CD14-positive monocyte (primary cell): Measurements from ENCODE around the gene SLC27A6. TPM values are rescaled to one million over a fixed set of nuclear protein-coding genes. Genes with fewer than 3 reads are reported as not detected.

Experiments used
- DNase-seq, 3 donors: peaks; one replicate each; pipeline ENCODE4 v3.0.0-alpha.2; 2011 to 2022
- H2AFZ ChIP-seq: 2 replicates; pipeline ENCODE4 v1.6.0; 2012; ENCODE audit warnings: mild to moderate bottlenecking, low read depth, low read length, inconsistent platforms; ENCODE audit not compliant: insufficient read depth, poor library complexity, severe bottlenecking
- H3K27ac ChIP-seq, 2 donors: 1 replicate in 1 of 2; 2 replicates in 1 of 2; pipeline ENCODE4 v1.5.1; 2012 to 2013; ENCODE audit warnings: low read length in 2 of 2, control low read depth in 1 of 2, inconsistent platforms in 1 of 2, low read depth in 1 of 2, mild to moderate bottlenecking in 1 of 2
- H3K27me3 ChIP-seq, 2 donors: one replicate each; pipeline versions ENCODE4 v1.6.0 to v1.6.1; 2011 to 2013; ENCODE audit warnings: low read length in 2 of 2; ENCODE audit not compliant: control insufficient read depth in 2 of 2, insufficient read depth in 2 of 2
- H3K36me3 ChIP-seq, 2 donors: replicated peaks in 1 of 2; 1 replicate in 1 of 2; 2 replicates in 1 of 2; pipeline versions ENCODE4 v1.5.1 to v1.6.1; 2012 to 2013; ENCODE audit warnings: low read length in 2 of 2, control low read depth in 1 of 2, inconsistent platforms in 1 of 2, mild to moderate bottlenecking in 1 of 2; ENCODE audit not compliant: insufficient read depth in 2 of 2, control insufficient read depth in 1 of 2
- H3K4me1 ChIP-seq, 2 donors: 1 replicate in 1 of 2; 2 replicates in 1 of 2; pipeline versions ENCODE4 v1.5.1 to v1.6.1; 2012 to 2013; ENCODE audit warnings: low read length in 2 of 2, control low read depth in 1 of 2, inconsistent platforms in 1 of 2, mild to moderate bottlenecking in 1 of 2, moderate library complexity in 1 of 2; ENCODE audit not compliant: insufficient read depth in 2 of 2, control insufficient read depth in 1 of 2
- H3K4me2 ChIP-seq: replicated peaks from 2 replicates; pipeline ENCODE3; 2012; ENCODE audit warnings: low read length, moderate library complexity, mild to moderate bottlenecking; ENCODE audit not compliant: poor library complexity, severe bottlenecking; ENCODE audit errors: extremely low read depth
- H3K4me3 ChIP-seq, 3 experiments: fragments of 200-600 bp in 1 of 3; sonication (generic) in 1 of 3; replicated peaks in 1 of 3; 1 replicate in 2 of 3; 2 replicates in 1 of 3; pipeline ENCODE4 v1.5.1; 2011 to 2013; ENCODE audit warnings: low read length in 3 of 3, mild to moderate bottlenecking in 3 of 3, control low read depth in 2 of 3, low read depth in 2 of 3, inconsistent platforms in 1 of 3, moderate library complexity in 1 of 3
- H3K79me2 ChIP-seq: 2 replicates; pipeline ENCODE4 v1.6.0; 2012; ENCODE audit warnings: mild to moderate bottlenecking, control low read depth, inconsistent platforms, low read length, moderate library complexity; ENCODE audit not compliant: insufficient read depth
- H3K9ac ChIP-seq: 2 replicates; pipeline ENCODE4 v1.6.0; 2017; ENCODE audit warnings: low read length, mild to moderate bottlenecking; ENCODE audit not compliant: insufficient read depth, poor library complexity, severe bottlenecking
- H3K9me3 ChIP-seq, 2 donors: replicated peaks in 1 of 2; 1 replicate in 1 of 2; 2 replicates in 1 of 2; pipeline versions ENCODE4 v1.5.1 to v1.6.1; 2012 to 2013; ENCODE audit warnings: low read length in 2 of 2, control low read depth in 1 of 2; ENCODE audit not compliant: control insufficient read depth in 1 of 2, insufficient read depth in 1 of 2
- H4K20me1 ChIP-seq: 2 replicates; pipeline ENCODE4 v1.6.0; 2012; ENCODE audit warnings: mild to moderate bottlenecking, low read length, control low read depth, moderate library complexity; ENCODE audit not compliant: insufficient read depth
- H3K27ac Mint-ChIP-seq, 7 donors: one replicate each; pipeline ENCODE4 v1.8.0; 2020; ENCODE audit warnings: mild to moderate bottlenecking in 7 of 7, mixed read lengths in 7 of 7, moderate library complexity in 6 of 7, inconsistent platforms in 2 of 7
- H3K27me3 Mint-ChIP-seq, 3 donors: one replicate each; pipeline ENCODE4 v1.8.0; 2021 to 2022; ENCODE audit warnings: low read depth in 3 of 3, mild to moderate bottlenecking in 3 of 3, mixed read lengths in 3 of 3, moderate library complexity in 3 of 3, inconsistent platforms in 1 of 3
- H3K36me3 Mint-ChIP-seq, 2 donors: one replicate each; pipeline ENCODE4 v1.8.0; 2020; ENCODE audit warnings: mixed read lengths in 2 of 2, inconsistent platforms in 1 of 2, mild to moderate bottlenecking in 1 of 2
- H3K4me1 Mint-ChIP-seq: one replicate; pipeline ENCODE4 v1.8.0; 2020; ENCODE audit warnings: mild to moderate bottlenecking, mixed read lengths
- H3K4me3 Mint-ChIP-seq, 2 donors: one replicate each; pipeline ENCODE4 v1.8.0; 2020; ENCODE audit warnings: mild to moderate bottlenecking in 2 of 2, mixed read lengths in 2 of 2, moderate library complexity in 1 of 2
- H3K9me3 Mint-ChIP-seq, 7 donors: one replicate each; pipeline ENCODE4 v1.8.0; 2020 to 2022; ENCODE audit warnings: mixed read lengths in 7 of 7, mild to moderate bottlenecking in 6 of 7, moderate library complexity in 6 of 7, inconsistent platforms in 2 of 7
- WGBS: methylation state at CpG from one replicate; pipeline ENCODE4 v1.1.5; 2013; ENCODE audit warnings: missing lambda C conversion rate; ENCODE audit not compliant: insufficient coverage; 5-methylcytosine and 5-hydroxymethylcytosine counted together
- intact Hi-C, 2 donors: fragments of 100-400 bp; cut with micrococcal nuclease; formaldehyde crosslinking; loops; one replicate each; pipeline versions ENCODE4 v1.15.0 to v1.15.1; 2023
- polyA plus RNA-seq, 3 donors: library from polyadenylated mRNA; depleted of rRNA in 1 of 3; unstranded in 2 of 3; stranded (reverse) in 1 of 3; fragments of 300-500 nt in 2 of 3; fragments of >200 nt in 1 of 3; fragmentation: Illumina TruSeq in 2 of 3; gene quantifications; 1 replicate in 2 of 3; 2 replicates in 1 of 3; pipeline ENCODE4 v1.2.3, GENCODE V29; 2012 to 2021
- TF ChIP-seq, protein P1 (sequence below): fragments of 200-600 bp; IDR thresholded peaks from one replicate; pipeline ENCODE4 v1.8.0; 2022; ENCODE audit warnings: antibody characterized with exemption, mild to moderate bottlenecking

Gene SLC27A6
- polyA plus RNA-seq, 3 donors, result not detected

DNA sequence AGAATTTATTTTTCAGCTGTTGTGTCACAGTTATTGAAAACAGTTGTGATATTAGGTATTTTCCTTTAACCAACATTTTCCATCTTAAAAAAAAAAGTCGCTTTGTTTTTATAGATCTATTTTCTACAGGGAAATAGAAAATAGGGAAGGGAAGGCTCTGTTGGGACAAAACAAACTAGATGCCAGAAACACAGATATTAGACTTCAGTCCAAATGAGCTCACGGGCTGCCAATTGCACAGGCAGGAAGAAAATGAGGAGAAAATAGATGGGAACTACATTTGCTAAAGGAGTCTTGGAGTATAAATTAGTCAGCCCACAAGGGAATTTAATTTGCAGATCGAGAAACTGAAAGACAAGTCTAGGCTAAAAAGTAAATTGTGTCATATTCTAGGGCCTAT, 107.8 kb downstream of the SLC27A6 start:
- Histone ChIP-seq H3K4me1 (no peaks in the 10 kb centered on the region), H3K9ac (no peak overlapping the region), H4K20me1 (no peaks in the 10 kb centered on the region), H3K79me2 (no peaks in the 10 kb centered on the region), H3K9me3 (no peaks in the 10 kb centered on the region), H2AFZ (no peak overlapping the region), H3K27ac (no peak overlapping the region), H3K4me3 (no peak overlapping the region), H3K36me3 (no peaks in the 10 kb centered on the region), H3K4me2 (no peak overlapping the region), H3K27me3 (no peaks in the 10 kb centered on the region)
- H3K36me3 Mint-ChIP-seq, result no peaks in the 10 kb centered on the region
- no peaks in the 10 kb centered on the region for H3K27me3 Mint-ChIP-seq
- DNase-seq, result no peak
- intact Hi-C loops, result no loop called here
- no peaks in the 10 kb centered on the region for H3K4me1 Mint-ChIP-seq
- 100% methylated on average over 1 of the region's 3 CpGs for WGBS
- no peak overlapping the region for H3K4me3 Mint-ChIP-seq
- TF ChIP-seq, protein P1, sequence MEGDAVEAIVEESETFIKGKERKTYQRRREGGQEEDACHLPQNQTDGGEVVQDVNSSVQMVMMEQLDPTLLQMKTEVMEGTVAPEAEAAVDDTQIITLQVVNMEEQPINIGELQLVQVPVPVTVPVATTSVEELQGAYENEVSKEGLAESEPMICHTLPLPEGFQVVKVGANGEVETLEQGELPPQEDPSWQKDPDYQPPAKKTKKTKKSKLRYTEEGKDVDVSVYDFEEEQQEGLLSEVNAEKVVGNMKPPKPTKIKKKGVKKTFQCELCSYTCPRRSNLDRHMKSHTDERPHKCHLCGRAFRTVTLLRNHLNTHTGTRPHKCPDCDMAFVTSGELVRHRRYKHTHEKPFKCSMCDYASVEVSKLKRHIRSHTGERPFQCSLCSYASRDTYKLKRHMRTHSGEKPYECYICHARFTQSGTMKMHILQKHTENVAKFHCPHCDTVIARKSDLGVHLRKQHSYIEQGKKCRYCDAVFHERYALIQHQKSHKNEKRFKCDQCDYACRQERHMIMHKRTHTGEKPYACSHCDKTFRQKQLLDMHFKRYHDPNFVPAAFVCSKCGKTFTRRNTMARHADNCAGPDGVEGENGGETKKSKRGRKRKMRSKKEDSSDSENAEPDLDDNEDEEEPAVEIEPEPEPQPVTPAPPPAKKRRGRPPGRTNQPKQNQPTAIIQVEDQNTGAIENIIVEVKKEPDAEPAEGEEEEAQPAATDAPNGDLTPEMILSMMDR, result no peak
- H3K27ac Mint-ChIP-seq, result no peak overlapping the region
- H3K9me3 Mint-ChIP-seq, result no peaks in the 10 kb centered on the region

- TF ChIP-seq, protein P1, result no peak
- no peaks in the 10 kb centered on the region for H3K9me3 Mint-ChIP-seq
These were observed 109.6 kb downstream of the SLC27A6 start for GRCh38 chr5:129074903-129075302.

More at GRCh38 chr5:129074903-129075302, 109.6 kb downstream of the SLC27A6 start:
- H4K20me1 ChIP-seq, result no peaks in the 10 kb centered on the region
- no peaks in the 10 kb centered on the region for H3K9me3 ChIP-seq
- H3K27me3 ChIP-seq, result no peaks in the 10 kb centered on the region
- H3K4me3 ChIP-seq, result no peak overlapping the region
- no peak overlapping the region for H3K27ac Mint-ChIP-seq
- no peak overlapping the region for H3K27ac ChIP-seq
- DNase-seq, result no peak
- H2AFZ ChIP-seq, result no peak overlapping the region
- no peaks in the 10 kb centered on the region for H3K36me3 Mint-ChIP-seq
- H3K4me1 Mint-ChIP-seq, result no peaks in the 10 kb centered on the region
- H3K4me1 ChIP-seq, result no peaks in the 10 kb centered on the region
- H3K36me3 ChIP-seq, result no peaks in the 10 kb centered on the region
- no peak overlapping the region for H3K9ac ChIP-seq
- H3K27me3 Mint-ChIP-seq, result no peaks in the 10 kb centered on the region
- intact Hi-C loops, result no loop called here
- no peak overlapping the region for H3K4me2 ChIP-seq
- H3K4me3 Mint-ChIP-seq, result no peak overlapping the region
- H3K79me2 ChIP-seq, result no peaks in the 10 kb centered on the region
- no CpG with 5 or more reads among the region's 4 CpGs for WGBS
